Lung (tissue), 12 donors: Measurements from ENCODE around the gene GPC5. TPM values are rescaled to one million over a fixed set of nuclear protein-coding genes. Genes with fewer than 3 reads are reported as not detected.

Experiments
- ATAC-seq: fragments of 200-7000 bp; cut with Tn5 transposase; one replicate; pipeline ENCODE4 v1.9.1; 2020; ENCODE audit warnings: moderate number of reproducible peaks; ENCODE audit not compliant: insufficient read depth, low FRiP score
- DNase-seq, 3 donors: peaks; one replicate each; pipeline ENCODE4 v3.0.0-alpha.2; 2013 to 2017
- H3K27ac ChIP-seq, 2 donors: one replicate each; pipeline ENCODE4 v1.5.1; 2013; ENCODE audit warnings: mild to moderate bottlenecking in 2 of 2, moderate library complexity in 2 of 2, control low read depth in 1 of 2, inconsistent platforms in 1 of 2, low read depth in 1 of 2, low read length in 1 of 2
- H3K27me3 ChIP-seq, 3 donors: one replicate each; pipeline ENCODE4 v1.5.1; 2013; ENCODE audit warnings: low read length in 2 of 3; ENCODE audit not compliant: control insufficient read depth in 3 of 3, insufficient read depth in 3 of 3
- H3K36me3 ChIP-seq, 4 donors: one replicate each; pipeline ENCODE4 v1.5.1; 2013; ENCODE audit warnings: low read length in 4 of 4, mild to moderate bottlenecking in 1 of 4, moderate library complexity in 1 of 4; ENCODE audit not compliant: control insufficient read depth in 4 of 4, insufficient read depth in 4 of 4
- H3K4me1 ChIP-seq, 5 donors: one replicate each; pipeline ENCODE4 v1.5.1; 2013; ENCODE audit warnings: low read length in 5 of 5, mild to moderate bottlenecking in 2 of 5, moderate library complexity in 1 of 5; ENCODE audit not compliant: control insufficient read depth in 5 of 5, insufficient read depth in 5 of 5
- H3K4me3 ChIP-seq: one replicate; pipeline ENCODE4 v1.5.1; 2013; ENCODE audit warnings: mild to moderate bottlenecking, control low read depth, moderate library complexity
- H3K9ac ChIP-seq, 2 donors: one replicate each; pipeline ENCODE4 v1.5.1; 2013; ENCODE audit warnings: low read length in 2 of 2, control low read depth in 1 of 2; ENCODE audit not compliant: insufficient read depth in 1 of 2
- H3K9me3 ChIP-seq, 4 donors: one replicate each; pipeline ENCODE4 v1.5.1; 2013; ENCODE audit warnings: low read length in 3 of 4, mild to moderate bottlenecking in 1 of 4, moderate library complexity in 1 of 4; ENCODE audit not compliant: control insufficient read depth in 4 of 4, insufficient read depth in 3 of 4
- CTCF ChIP-seq: IDR thresholded peaks from 2 replicates; pipeline ENCODE4 v1.5.1; 2012; ENCODE audit warnings: mild to moderate bottlenecking; ENCODE audit errors: control extremely low read depth, extremely low read depth
- WGBS, 2 donors: extraction: QIAGEN DNeasy Blood & Tissue Kit; methylation state at CpG; one replicate each; pipeline ENCODE4 v1.1.7; 2013; 5-methylcytosine and 5-hydroxymethylcytosine counted together
- polyA plus RNA-seq, 2 donors: library from polyadenylated mRNA; stranded (reverse); fragments of 200-250 nt; gene quantifications; one replicate each; pipeline ENCODE4 v1.2.1, GENCODE V29; 2013
- total RNA-seq, 2 donors: library from RNA; depleted of rRNA in 1 of 2; stranded (reverse); fragments of >200 nt in 1 of 2; gene quantifications; one replicate each; pipeline ENCODE4 v1.2.1, GENCODE V29; 2014 to 2021
- donor health status: control.
- donor health status: control.
- donor health status: Bipolar disorder and iron deficiency.
- donor health status: healthy.
- donor health status: DM: yes; HTN: yes; CAD: no.

Gene GPC5
- total and polyA plus RNA-seq, 4 donors = 0.55 to 37.3 (median 4.4) TPM

- H3K9ac ChIP-seq = no peak overlapping the region
- no peak overlapping the region for H3K4me3 ChIP-seq
- no peaks in the 10 kb centered on the region for H3K4me1 ChIP-seq
- H3K27ac ChIP-seq = no peak overlapping the region
- TF ChIP-seq CTCF = no peak
- H3K36me3 ChIP-seq = no peaks in the 10 kb centered on the region
- 89 to 91% methylated on average over 3 of the region's 3 CpGs for WGBS, 2 donors
- DNase-seq (no peak), ATAC-seq (no peak)
- no peaks in the 10 kb centered on the region for H3K9me3 ChIP-seq
- H3K27me3 ChIP-seq = no peaks in the 10 kb centered on the region
Observed at GRCh38 chr13:92622905-92623304, 1224.5 kb downstream of the GPC5 start.

- Histone ChIP-seq H3K4me1 (no peaks in the 10 kb centered on the region), H3K36me3 (no peaks in the 10 kb centered on the region), H3K27me3 (no peaks in the 10 kb centered on the region), H3K9me3 (no peaks in the 10 kb centered on the region), H3K27ac (no peak overlapping the region), H3K4me3 (no peak overlapping the region), H3K9ac (no peak overlapping the region)
- DNase-seq (no peak), ATAC-seq (no peak)
- 74 to 76% methylated on average over 4 of the region's 4 CpGs for WGBS, 2 donors
- TF ChIP-seq CTCF = no peak
Observed at GRCh38 chr13:92626274-92626673, 1227.9 kb downstream of the GPC5 start.

- 83 to 84% methylated on average over 5 of the region's 5 CpGs for WGBS, 2 donors
- DNase-seq (no peak), ATAC-seq (no peak)
- Histone ChIP-seq H3K9ac (no peak overlapping the region), H3K9me3 (peaks cover 0 to 5% (median 0%) of the 10 kb centered on the region in 4 donors), H3K27me3 (no peaks in the 10 kb centered on the region), H3K4me1 (no peaks in the 10 kb centered on the region), H3K4me3 (no peak overlapping the region), H3K36me3 (no peaks in the 10 kb centered on the region), H3K27ac (no peak overlapping the region)
- no peak for TF ChIP-seq CTCF
Observed at GRCh38 chr13:92640936-92641335, 1242.5 kb downstream of the GPC5 start.

- Histone ChIP-seq H3K27ac (no peak overlapping the region), H3K4me1 (no peaks in the 10 kb centered on the region), H3K9me3 (no peaks in the 10 kb centered on the region), H3K4me3 (no peak overlapping the region), H3K9ac (no peak overlapping the region), H3K27me3 (no peaks in the 10 kb centered on the region), H3K36me3 (no peaks in the 10 kb centered on the region)
- peak in 2 of 3 donors; percentile 6 to 22 for DNase-seq
- ATAC-seq = no peak
- TF ChIP-seq CTCF = no peak
Observed at GRCh38 chr13:92649140-92649813, 1250.9 kb downstream of the GPC5 start.
